ENCODE data around the gene NETO1.

The NETO1 gene

DNA sequence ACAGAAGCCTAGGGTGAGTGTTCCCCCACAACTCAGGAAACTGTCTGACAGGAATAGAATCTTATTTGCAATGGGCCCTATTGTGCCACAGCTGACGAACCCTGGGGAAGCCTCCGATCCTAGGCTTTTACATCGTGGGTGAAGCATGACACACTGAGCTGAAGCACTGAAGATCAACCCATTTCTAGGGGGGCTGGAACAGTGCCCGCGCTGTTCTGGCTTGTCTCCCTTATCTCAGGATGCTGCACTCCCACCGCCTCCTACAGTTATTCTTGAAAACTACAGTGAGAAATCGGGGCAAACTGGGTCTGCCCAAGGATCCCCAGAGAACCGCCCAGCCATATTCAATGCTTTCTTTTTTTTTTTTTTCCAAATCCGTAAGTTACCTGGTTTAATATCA is 41.1 kb downstream of the NETO1 start:
- no peak for TF ChIP-seq ZNF274 (IDR thresholded peaks at IDR 0.05; ENCODE audit: low read depth, low read length)
- H3K4me3 ChIP-seq (ENCODE audit: low read length), result no peak overlapping the region

DNA sequence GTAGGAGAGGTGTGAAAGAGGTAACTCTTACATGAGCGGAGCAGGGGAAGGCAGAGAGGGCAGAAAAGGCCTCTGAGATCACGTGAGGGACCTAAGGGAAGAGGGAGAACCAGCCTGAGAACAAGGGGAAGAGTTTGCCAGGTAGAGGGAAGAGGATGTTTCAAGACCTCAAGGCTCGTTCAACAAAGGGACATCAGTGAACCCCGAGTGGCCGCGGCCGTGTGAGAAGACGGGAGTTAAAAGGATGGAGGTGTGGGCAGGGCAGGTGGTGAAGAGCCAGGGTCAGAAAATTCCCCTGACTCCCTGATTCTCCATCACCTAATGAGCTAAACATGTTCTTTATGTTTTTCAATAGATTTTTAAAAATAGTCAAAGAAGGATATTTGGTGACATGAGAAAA is 44.4 kb downstream of the NETO1 start:
- no peak for TF ChIP-seq ZNF274 (IDR thresholded peaks at IDR 0.05; ENCODE audit: low read depth, low read length)
- no peak overlapping the region for H3K4me3 ChIP-seq (ENCODE audit: low read length)

DNA sequence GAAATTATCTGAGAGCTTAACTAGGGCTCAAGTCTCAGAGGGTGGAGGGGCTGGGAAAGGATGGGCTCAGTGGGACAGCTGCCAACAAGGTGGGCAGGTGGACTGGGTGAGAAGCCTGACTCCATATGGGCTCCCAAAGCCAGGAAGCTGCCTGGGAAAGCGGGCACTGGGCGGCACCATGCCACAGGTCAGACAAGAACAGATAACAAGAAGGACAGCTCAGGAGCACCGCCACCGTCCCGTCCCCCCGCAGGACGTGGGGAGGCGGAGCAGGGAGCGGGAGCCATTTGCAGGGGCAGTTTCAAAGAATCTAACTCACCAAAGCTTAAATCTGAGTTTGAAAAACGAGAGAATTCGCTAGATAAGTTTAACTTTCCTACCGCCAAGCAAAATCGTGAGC is 45.6 kb downstream of the NETO1 start:
- TF ChIP-seq ZNF274 (IDR thresholded peaks at IDR 0.05; ENCODE audit: low read depth, low read length), result no peak
- H3K4me3 ChIP-seq (ENCODE audit: low read length), result no peak overlapping the region

DNA sequence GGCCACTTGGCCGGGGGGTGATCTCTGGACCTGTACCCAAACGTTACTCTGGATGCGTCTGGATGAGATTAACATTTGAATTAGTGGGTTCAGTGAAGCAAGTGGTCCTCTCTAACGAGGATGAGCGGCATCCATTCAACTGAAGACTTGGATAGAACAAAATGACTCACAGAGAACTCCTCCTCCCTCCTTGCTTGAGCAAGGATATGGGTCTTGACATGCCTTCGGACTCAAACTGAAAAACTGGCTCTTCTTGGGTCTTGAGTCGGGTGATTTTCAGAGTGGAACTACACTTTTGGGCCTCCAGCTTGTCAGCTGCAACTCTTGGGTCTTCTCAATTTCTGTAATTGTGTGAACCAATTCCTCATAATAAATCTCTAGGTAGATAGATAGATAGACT is 47.2 kb downstream of the NETO1 start:
- no peak for TF ChIP-seq ZNF274 (IDR thresholded peaks at IDR 0.05; ENCODE audit: low read depth, low read length)
- H3K4me3 ChIP-seq (ENCODE audit: low read length), result no peak overlapping the region

DNA sequence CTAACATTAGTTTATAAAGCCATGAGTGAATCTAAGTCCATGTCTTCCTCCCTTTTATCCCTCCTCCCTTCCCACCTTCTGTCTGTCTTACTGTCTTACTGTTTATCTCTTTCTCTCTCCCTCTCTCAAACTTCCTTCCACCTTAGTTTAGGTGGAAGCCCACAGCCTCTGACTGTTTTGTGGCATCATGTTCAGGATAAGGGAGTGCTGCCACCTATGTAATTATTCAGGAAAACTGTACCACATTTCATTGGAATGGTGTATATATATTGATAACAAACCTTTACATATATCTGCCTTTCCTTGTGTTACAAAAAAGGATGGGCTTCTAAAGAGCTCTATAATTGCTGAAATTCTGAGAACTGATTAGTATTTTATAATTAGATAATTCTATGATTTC is 48.7 kb downstream of the NETO1 start:
- no peak overlapping the region for H3K4me3 ChIP-seq (ENCODE audit: low read length)
- TF ChIP-seq ZNF274 (IDR thresholded peaks at IDR 0.05; ENCODE audit: low read depth, low read length), result no peak

GRCh38 chr18:72811047-72811446 is 56.7 kb downstream of the NETO1 start:
- no peak overlapping the region for H3K4me3 ChIP-seq (ENCODE audit: low read length)
- TF ChIP-seq ZNF274 (IDR thresholded peaks at IDR 0.05; ENCODE audit: low read depth, low read length), result no peak

- no peak for TF ChIP-seq ZNF274 (IDR thresholded peaks at IDR 0.05; ENCODE audit: low read depth, low read length)
- H3K4me3 ChIP-seq (ENCODE audit: low read length), result no peak overlapping the region
Measured at GRCh38 chr18:72808680-72809079, 59.1 kb downstream of the NETO1 start.

DNA sequence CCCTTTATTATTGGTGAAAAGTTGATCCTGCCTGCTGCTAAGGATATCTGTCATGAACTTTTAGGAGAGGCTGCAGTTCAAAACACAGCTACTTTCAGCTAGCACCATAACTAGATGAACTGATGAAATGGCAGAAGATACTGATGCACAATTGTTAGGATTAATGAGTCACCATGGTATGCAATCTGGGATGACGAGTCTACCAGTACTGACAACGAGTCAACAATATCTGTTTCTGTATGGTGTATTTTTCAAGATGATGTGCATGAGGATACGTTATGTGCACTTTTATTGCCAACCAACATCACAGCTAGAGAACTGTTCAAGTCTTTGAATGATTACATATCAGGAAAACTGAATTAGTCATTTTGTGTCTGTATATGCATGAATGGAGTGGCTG is 68.7 kb downstream of the NETO1 start:
- H3K4me3 ChIP-seq (ENCODE audit: low read length), result no peak overlapping the region
- TF ChIP-seq ZNF274 (IDR thresholded peaks at IDR 0.05; ENCODE audit: low read depth, low read length), result no peak

- TF ChIP-seq ZNF274 (IDR thresholded peaks at IDR 0.05; ENCODE audit: low read depth, low read length), result no peak
- H3K4me3 ChIP-seq (ENCODE audit: low read length), result no peak overlapping the region
Measured at GRCh38 chr18:72783530-72783929, 84.3 kb downstream of the NETO1 start.

GRCh38 chr18:72774914-72775313 is 92.9 kb downstream of the NETO1 start:
- TF ChIP-seq ZNF274 (IDR thresholded peaks at IDR 0.05; ENCODE audit: low read depth, low read length), result no peak
- no peak overlapping the region for H3K4me3 ChIP-seq (ENCODE audit: low read length)

- no peak for TF ChIP-seq ZNF274 (IDR thresholded peaks at IDR 0.05; ENCODE audit: low read depth, low read length)
- H3K4me3 ChIP-seq (ENCODE audit: low read length), result no peak overlapping the region
Measured at GRCh38 chr18:72772916-72773315, 94.9 kb downstream of the NETO1 start.

GRCh38 chr18:72768681-72769229 is 99.0 kb downstream of the NETO1 start:
- TF ChIP-seq ZNF274 (IDR thresholded peaks at IDR 0.05; ENCODE audit: low read depth, low read length), result no peak
- H3K4me3 ChIP-seq (ENCODE audit: low read length), result no peak overlapping the region

DNA sequence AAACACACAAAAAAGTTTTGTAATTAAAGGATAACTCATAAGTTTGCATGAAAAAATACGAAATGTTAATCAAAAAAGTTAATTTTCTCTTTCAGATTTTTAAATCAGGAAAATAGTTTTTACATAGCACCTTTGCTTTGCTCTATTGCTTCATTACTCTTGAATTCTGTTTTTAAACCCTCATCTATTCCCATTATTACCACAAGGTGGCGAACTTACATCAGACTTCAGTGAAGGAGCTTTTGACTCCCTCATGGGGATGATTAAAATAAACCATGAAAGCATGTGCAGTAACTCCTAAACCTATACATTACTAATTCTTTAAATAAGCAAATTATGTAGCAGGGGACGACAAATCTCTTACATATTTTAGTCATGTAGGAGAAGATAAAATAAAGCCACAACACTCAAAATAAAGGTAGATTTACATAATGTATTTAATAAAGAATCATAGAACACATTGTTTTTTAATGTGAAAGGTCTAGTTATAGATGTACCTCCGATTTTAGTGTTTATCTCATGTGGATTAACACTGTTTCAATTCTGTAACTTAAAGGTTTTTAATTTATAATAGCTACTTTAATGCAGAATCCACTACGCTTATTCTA is 105.2 kb downstream of the NETO1 start:
- no peak overlapping the region for H3K4me3 ChIP-seq (ENCODE audit: low read length)
- no peak for TF ChIP-seq ZNF274 (IDR thresholded peaks at IDR 0.05; ENCODE audit: low read depth, low read length)

- TF ChIP-seq ZNF274 (IDR thresholded peaks at IDR 0.05; ENCODE audit: low read depth, low read length), result no peak
- H3K4me3 ChIP-seq (ENCODE audit: low read length), result no peak overlapping the region
Measured at GRCh38 chr18:72752220-72752619, 115.6 kb downstream of the NETO1 start.

GRCh38 chr18:72742002-72742401 is 125.8 kb downstream of the NETO1 start:
- no peak overlapping the region for H3K4me3 ChIP-seq (ENCODE audit: low read length)
- no peak for TF ChIP-seq ZNF274 (IDR thresholded peaks at IDR 0.05; ENCODE audit: low read depth, low read length)

DNA sequence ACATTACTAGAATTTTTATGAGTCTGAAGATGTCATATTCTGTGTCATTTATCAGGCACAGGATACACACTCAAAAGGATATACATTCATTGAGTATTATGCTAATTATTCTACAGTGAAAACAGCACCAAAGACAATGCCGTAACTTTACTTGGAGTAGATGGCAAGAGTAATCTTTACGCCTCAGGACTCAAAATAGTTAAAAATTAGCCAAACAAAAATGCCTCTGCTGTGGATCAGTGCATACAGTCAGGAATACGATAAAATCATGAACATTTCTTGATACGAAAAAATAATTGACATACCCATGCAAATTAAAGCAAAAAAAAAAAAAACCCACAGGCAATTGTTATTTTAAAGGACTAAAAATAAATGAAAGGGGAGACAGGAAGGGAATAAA is 129.7 kb downstream of the NETO1 start:
- TF ChIP-seq ZNF274 (IDR thresholded peaks at IDR 0.05; ENCODE audit: low read depth, low read length), result no peak
- H3K4me3 ChIP-seq (ENCODE audit: low read length), result no peak overlapping the region

Measured in GM08714 (cell line).